K562 (cell line): ENCODE measurements around the gene PTPN12. TPM values are rescaled to one million over a fixed set of nuclear protein-coding genes. Genes with fewer than 3 reads are reported as not detected.

Experiments used
- ATAC-seq: fragments of 200-7000 bp; cut with Tn5 transposase; 3 replicates; pipeline ENCODE4 v1.9.1; 2020; ENCODE audit warnings: moderate library complexity
- BruUV-seq: library from RNA; stranded (reverse); fragments of 400-500 nt; replicated peaks from 2 replicates; lab custom pipeline; 2021; lab: Mats Ljungman, UMichigan
- CTCF ChIA-PET: fragments of 300-600 bp; formaldehyde crosslinking; extraction: SDS; loops from one replicate; lab custom pipeline; 2021; ENCODE audit warnings: low intra/inter-chr PET ratio; lab: Yijun Ruan, JAX
- POLR2A ChIA-PET: fragments of 300-600, 350-650 bp; sonication (Branson Sonifier 250); formaldehyde crosslinking; extraction: SDS; loops from one replicate; lab custom pipeline; 2021; ENCODE audit warnings: antibody characterized with exemption, inconsistent platforms; lab: Yijun Ruan, JAX
- DNase-seq, 4 experiments: peaks; one replicate each; pipeline versions ENCODE4 v3.0.0 to v3.0.0-alpha.2; 2011 to 2018; ENCODE audit warnings: low spot score in 3 of 4, mixed read lengths in 3 of 4; ENCODE audit errors: extremely low read depth in 1 of 4
- FAIRE-seq: peaks from 2 replicates; lab custom pipeline; 2011; peaks lifted over from hg19 to GRCh38; lab: Jason Lieb, UNC
- H2AFZ ChIP-seq: 2 replicates; pipeline ENCODE4 v1.6.0; 2011; ENCODE audit warnings: low read depth, low read length, control low read depth, inconsistent platforms
- H3K27ac ChIP-seq: fragments of 200-600 bp; 3 replicates; pipeline ENCODE4 v1.8.0; 2011; ENCODE audit warnings: low read depth, mild to moderate bottlenecking, control low read depth, inconsistent platforms, low read length, moderate library complexity, mixed read lengths; ENCODE audit errors: extremely low read depth
- H3K27me3 ChIP-seq, 2 experiments: fragments of 300-600 bp in 1 of 2; 2 replicates in 1 of 2; 3 replicates in 1 of 2; pipeline versions ENCODE4 v1.6.0 to v1.8.0; 2011; ENCODE audit warnings: inconsistent platforms in 2 of 2, low read length in 2 of 2, mild to moderate bottlenecking in 1 of 2, mixed read lengths in 1 of 2, moderate library complexity in 1 of 2; ENCODE audit not compliant: control insufficient read depth in 2 of 2, insufficient read depth in 2 of 2
- H3K36me3 ChIP-seq: fragments of 300-600 bp; 3 replicates; pipeline ENCODE4 v1.8.0; 2011; ENCODE audit warnings: mild to moderate bottlenecking, low read length, inconsistent platforms; ENCODE audit not compliant: control insufficient read depth, insufficient read depth
- H3K4me1 ChIP-seq, 2 experiments: fragments of 200-600 bp in 1 of 2; replicated peaks in 1 of 2; 2 replicates in 1 of 2; 3 replicates in 1 of 2; pipeline versions ENCODE4 v1.5.1 to v1.8.0; 2011; ENCODE audit warnings: inconsistent platforms in 2 of 2, low read length in 2 of 2, mild to moderate bottlenecking in 1 of 2, mixed read lengths in 1 of 2, moderate library complexity in 1 of 2; ENCODE audit not compliant: control insufficient read depth in 2 of 2, insufficient read depth in 2 of 2
- H3K4me2 ChIP-seq: 2 replicates; pipeline ENCODE4 v1.6.1; 2011; ENCODE audit warnings: low read length, control low read depth, inconsistent platforms, mixed read lengths; ENCODE audit not compliant: insufficient read depth
- H3K4me3 ChIP-seq: fragments of 200-600 bp; sonication (generic), shearing (Covaris generic); 2 replicates; pipeline ENCODE4 v1.5.1; 2016; ENCODE audit warnings: control low read depth, inconsistent platforms
- H3K79me2 ChIP-seq: fragments of 200-600 bp; 3 replicates; pipeline ENCODE4 v1.8.0; 2011; ENCODE audit warnings: low read length, inconsistent platforms; ENCODE audit not compliant: control insufficient read depth, insufficient read depth
- H3K9ac ChIP-seq, 2 experiments: 2 replicates each; pipeline versions ENCODE4 v1.6.0 to v1.6.1; 2011; ENCODE audit warnings: low read depth in 2 of 2, low read length in 2 of 2, control low read depth in 1 of 2, inconsistent platforms in 1 of 2, mild to moderate bottlenecking in 1 of 2, mixed read lengths in 1 of 2; ENCODE audit not compliant: insufficient read depth in 1 of 2
- H3K9me1 ChIP-seq: one replicate; pipeline ENCODE4 v1.6.0; 2011; ENCODE audit warnings: inconsistent platforms, mild to moderate bottlenecking, low read length, moderate library complexity; ENCODE audit not compliant: control insufficient read depth, insufficient read depth
- H3K9me3 ChIP-seq: replicated peaks from 2 replicates; pipeline ENCODE4 v1.5.1; 2011; ENCODE audit warnings: low read depth, low read length, inconsistent platforms; ENCODE audit not compliant: control insufficient read depth, insufficient read depth
- H4K20me1 ChIP-seq: replicated peaks from 2 replicates; pipeline ENCODE4 v1.6.1; 2011; ENCODE audit warnings: low read length, inconsistent platforms, mixed read lengths; ENCODE audit not compliant: control insufficient read depth, insufficient read depth
- CEBPG ChIP-seq, 3 experiments: fragments of 200-800 bp in 1 of 3; sonication (Bioruptor generic) in 1 of 3; sonication (generic) in 1 of 3; formaldehyde crosslinking in 1 of 3; IDR thresholded peaks in 2 of 3; conservative IDR thresholded peaks in 1 of 3; 2 replicates each; pipeline versions ENCODE4 v1.6.1 to v1.8.0; 2016 to 2022; ENCODE audit warnings: missing compliant biosample characterization in 2 of 3, missing genetic modification characterization in 2 of 3, mild to moderate bottlenecking in 1 of 3, missing genetic modification reagents in 1 of 3
- DACH1 ChIP-seq: fragments of 450-650 bp; IDR thresholded peaks from 2 replicates; pipeline ENCODE4 v1.6.1; 2018; ENCODE audit not compliant: partially characterized antibody
- GATA2 ChIP-seq: sonication (generic); formaldehyde crosslinking; IDR thresholded peaks from 2 replicates; pipeline ENCODE4 v1.4.0; 2020; ENCODE audit warnings: mild to moderate bottlenecking, missing genetic modification reagents
- HSF4 ChIP-seq: fragments of 250-450 bp; sonication (Bioruptor Pico); IDR thresholded peaks from 2 replicates; pipeline ENCODE4 v2.1.2; 2022; ENCODE audit warnings: mild to moderate bottlenecking, moderate library complexity, borderline replicate concordance
- NR2C1 ChIP-seq, 2 experiments: fragments of 450-650 bp; IDR thresholded peaks; 2 replicates each; pipeline ENCODE4 v1.6.1; 2017; ENCODE audit warnings: mild to moderate bottlenecking in 2 of 2, antibody characterized with exemption in 1 of 2, inconsistent platforms in 1 of 2, missing compliant biosample characterization in 1 of 2, missing genetic modification characterization in 1 of 2
- PHF20 ChIP-seq: fragments of 450-650 bp; IDR thresholded peaks from 2 replicates; pipeline ENCODE4 v1.6.1; 2018; ENCODE audit not compliant: partially characterized antibody
- ZBTB1 ChIP-seq: sonication (generic); formaldehyde crosslinking; IDR thresholded peaks from 2 replicates; pipeline ENCODE4 v1.8.1; 2023; ENCODE audit warnings: missing genetic modification reagents, low read depth, mild to moderate bottlenecking, borderline replicate concordance
- ZNF134 ChIP-seq: fragments of 250-450 bp; sonication (Bioruptor Pico); conservative IDR thresholded peaks from 2 replicates; pipeline ENCODE4 v1.4.0; 2020
- ZNF212 ChIP-seq: fragments of 450-650 bp; formaldehyde crosslinking; IDR thresholded peaks from 2 replicates; pipeline ENCODE4 v1.4.0; 2020; ENCODE audit warnings: mild to moderate bottlenecking
- ZNF431 ChIP-seq: sonication (generic); formaldehyde crosslinking; IDR thresholded peaks from 2 replicates; pipeline ENCODE4 v1.8.0; 2022; ENCODE audit warnings: mild to moderate bottlenecking, missing genetic modification reagents
- WGBS: fragments of 100-300 bp; shearing (Covaris generic); methylation state at CpG from one replicate; pipeline ENCODE4 v1.1.6; 2016; ENCODE audit warnings: low coverage, mixed read lengths; ENCODE audit not compliant: insufficient coverage; ENCODE audit errors: missing lambda C conversion rate; 5-methylcytosine and 5-hydroxymethylcytosine counted together
- in situ Hi-C: fragments of 300-500 bp; cut with MboI; formaldehyde crosslinking; loops from 4 replicates; pipeline ENCODE4 v1.15.0; 2018; ENCODE audit warnings: inconsistent platforms, mixed read lengths
- intact Hi-C: fragments of 100-400 bp; cut with micrococcal nuclease; formaldehyde crosslinking; loops from 2 replicates; pipeline ENCODE4 v1.14.2; 2022
- polyA plus RNA-seq, 8 experiments: library from polyadenylated mRNA; depleted of rRNA in 4 of 8; stranded (reverse) in 5 of 8; unstranded in 3 of 8; fragments of >200 nt; fragmentation: Nextera tagmentation in 2 of 8; fragmentation: Illumina TruSeq in 1 of 8; extraction: Ambion mirVana in 2 of 8; extraction: Trizol in 1 of 8; gene quantifications; 2 replicates each; pipeline versions ENCODE4 v1.2.1 to v1.2.3, GENCODE V29; 2011 to 2014; ENCODE audit warnings: inconsistent platforms in 1 of 8, missing spikeins in 1 of 8
- total RNA-seq, 7 experiments: library from RNA; depleted of rRNA in 6 of 7; stranded (reverse); fragments of >200 nt in 6 of 7; fragmentation: Illumina TruSeq in 2 of 7; extraction: Trizol in 2 of 7; gene quantifications; 2 replicates each; pipeline versions ENCODE4 v1.2.1 to v1.2.3, GENCODE V29; 2011 to 2021; ENCODE audit warnings: low replicate concordance in 1 of 7

PTPN12 gene
- total and polyA plus RNA-seq, 9 of the 15 experiments (the other 6 are each of a cell fraction or from before 2014, with no cell fraction given): 15.3 to 79.8 (median 26.6) TPM

- DNase-seq (no peak), ATAC-seq (no peak)
- H3K36me3 ChIP-seq: no peaks in the 10 kb centered on the region
- intact Hi-C loops: no loop called here
- H3K4me2 ChIP-seq: no peak overlapping the region
- no peak overlapping the region for H2AFZ ChIP-seq
- H3K4me3 ChIP-seq: no peak overlapping the region
- CTCF ChIA-PET: no interaction called here
- BruUV-seq: no TSS peak
- H3K27ac ChIP-seq: no peak overlapping the region
- WGBS: 24% methylated on average over 2 of the region's 2 CpGs
- peaks cover 2% of the 10 kb centered on the region for H3K9me1 ChIP-seq
- peaks cover 91% of the 10 kb centered on the region for H3K79me2 ChIP-seq
- H3K9me3 ChIP-seq: no peaks in the 10 kb centered on the region
- H3K4me1 ChIP-seq: peaks cover 3 to 13% of the 10 kb centered on the region in 2 experiments; a peak in 1 of 5 replicates
- no peak for TF ChIP-seq PHF20
- TF ChIP-seq GATA2 (CRISPR knock-in tag): no peak
- no peak for TF ChIP-seq ZNF134 (CRISPR knock-in tag)
- no peak for TF ChIP-seq ZBTB1 (CRISPR knock-in tag)
- TF ChIP-seq DACH1: no peak
- TF ChIP-seq NR2C1 (IDR thresholded peaks at IDR 0.05): no peak
- no peak for TF ChIP-seq NR2C1 (tag; IDR thresholded peaks at IDR 0.05)
- TF ChIP-seq, all 486 proteins: peak for 0
- in situ Hi-C loops: no loop called here
- POLR2A ChIA-PET: interaction anchor here (1.4 to 1.6 kb wide), 2 partner anchors 14 to 20 kb away, joined by 4 to 6 read pairs; no protein-coding TSS in a partner anchor
- Histone ChIP-seq H3K27me3 (no peaks in the 10 kb centered on the region), H4K20me1 (peaks cover 8% of the 10 kb centered on the region; the same call in 1 of the 2 replicates), H3K9ac (no peak overlapping the region)
- no peak for FAIRE-seq
Observed at GRCh38 chr7:77563275-77563674, 26.2 kb downstream of the PTPN12 start.

- no peak overlapping the region for H2AFZ ChIP-seq
- H3K79me2 ChIP-seq: peaks cover 74% of the 10 kb centered on the region
- FAIRE-seq: no peak
- no peak overlapping the region for H3K4me3 ChIP-seq
- H3K4me2 ChIP-seq: no peak overlapping the region
- H4K20me1 ChIP-seq: no peaks in the 10 kb centered on the region
- H3K9ac ChIP-seq: no peak overlapping the region
- H3K27me3 ChIP-seq: no peaks in the 10 kb centered on the region
- BruUV-seq: no TSS peak
- no peak for ATAC-seq
- no peak for DNase-seq
- ChIA-PET CTCF (interaction anchor here (0.6 kb wide), 1 partner anchor 265 kb away, joined by 3 read pairs; no protein-coding TSS in a partner anchor), POLR2A (no interaction called here)
- H3K27ac ChIP-seq: no peak overlapping the region
- H3K9me1 ChIP-seq: no peaks in the 10 kb centered on the region
- 72% methylated on average over 1 of the region's 1 CpG for WGBS
- peaks cover 5% of the 10 kb centered on the region; the same call in 1 of the 3 replicates for H3K36me3 ChIP-seq
- H3K9me3 ChIP-seq: no peaks in the 10 kb centered on the region
- intact Hi-C loops (no loop called here), in situ Hi-C loops (no loop called here)
- TF ChIP-seq HSF4 (CRISPR knock-in tag) (no peak), CEBPG (CRISPR knock-in tag; IDR thresholded peaks at IDR 0.05) (no peak), CEBPG (tag; conservative IDR thresholded peaks at IDR 0.05 in 1 of 2, IDR thresholded peaks at IDR 0.05 in 1 of 2) (0 out of 4 replicates have a peak, but pooled peaks of 1 of the 2 experiments have one; percentile 13), ZNF431 (CRISPR knock-in tag) (no peak), ZNF212 (no peak)
- H3K4me1 ChIP-seq: peaks cover 3 to 4% of the 10 kb centered on the region in 2 experiments; a peak in 1 of 5 replicates
Observed at GRCh38 chr7:77565917-77566316, 28.8 kb downstream of the PTPN12 start.
